ENCODE measurements around the gene OR4D11. TPM values are rescaled to one million over a fixed set of nuclear protein-coding genes. Genes with fewer than 3 reads are reported as not detected.
A peak's percentile ranks its signal among the peaks of the same experiment; 100 is the strongest.

Gene OR4D11
- total and polyA plus RNA-seq, 10 of the 15 experiments (the other 5 are each of a cell fraction or from before 2014, with no cell fraction given), result not detected

GRCh38 chr11:59480359-59480758 is 23.0 kb upstream of the OR4D11 start (continued):
- TF ChIP-seq, protein P1, sequence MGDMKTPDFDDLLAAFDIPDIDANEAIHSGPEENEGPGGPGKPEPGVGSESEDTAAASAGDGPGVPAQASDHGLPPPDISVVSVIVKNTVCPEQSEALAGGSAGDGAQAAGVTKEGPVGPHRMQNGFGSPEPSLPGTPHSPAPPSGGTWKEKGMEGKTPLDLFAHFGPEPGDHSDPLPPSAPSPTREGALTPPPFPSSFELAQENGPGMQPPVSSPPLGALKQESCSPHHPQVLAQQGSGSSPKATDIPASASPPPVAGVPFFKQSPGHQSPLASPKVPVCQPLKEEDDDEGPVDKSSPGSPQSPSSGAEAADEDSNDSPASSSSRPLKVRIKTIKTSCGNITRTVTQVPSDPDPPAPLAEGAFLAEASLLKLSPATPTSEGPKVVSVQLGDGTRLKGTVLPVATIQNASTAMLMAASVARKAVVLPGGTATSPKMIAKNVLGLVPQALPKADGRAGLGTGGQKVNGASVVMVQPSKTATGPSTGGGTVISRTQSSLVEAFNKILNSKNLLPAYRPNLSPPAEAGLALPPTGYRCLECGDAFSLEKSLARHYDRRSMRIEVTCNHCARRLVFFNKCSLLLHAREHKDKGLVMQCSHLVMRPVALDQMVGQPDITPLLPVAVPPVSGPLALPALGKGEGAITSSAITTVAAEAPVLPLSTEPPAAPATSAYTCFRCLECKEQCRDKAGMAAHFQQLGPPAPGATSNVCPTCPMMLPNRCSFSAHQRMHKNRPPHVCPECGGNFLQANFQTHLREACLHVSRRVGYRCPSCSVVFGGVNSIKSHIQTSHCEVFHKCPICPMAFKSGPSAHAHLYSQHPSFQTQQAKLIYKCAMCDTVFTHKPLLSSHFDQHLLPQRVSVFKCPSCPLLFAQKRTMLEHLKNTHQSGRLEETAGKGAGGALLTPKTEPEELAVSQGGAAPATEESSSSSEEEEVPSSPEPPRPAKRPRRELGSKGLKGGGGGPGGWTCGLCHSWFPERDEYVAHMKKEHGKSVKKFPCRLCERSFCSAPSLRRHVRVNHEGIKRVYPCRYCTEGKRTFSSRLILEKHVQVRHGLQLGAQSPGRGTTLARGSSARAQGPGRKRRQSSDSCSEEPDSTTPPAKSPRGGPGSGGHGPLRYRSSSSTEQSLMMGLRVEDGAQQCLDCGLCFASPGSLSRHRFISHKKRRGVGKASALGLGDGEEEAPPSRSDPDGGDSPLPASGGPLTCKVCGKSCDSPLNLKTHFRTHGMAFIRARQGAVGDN (IDR thresholded peaks at IDR 0.05), result no peak
- TF ChIP-seq IRF3 (IDR thresholded peaks at IDR 0.05) (no peak), MTA2 (IDR thresholded peaks at IDR 0.05; ENCODE audit: low read depth) (no peak), ATF7 (IDR thresholded peaks at IDR 0.05; ENCODE audit: low read depth) (no peak), MYB (IDR thresholded peaks at IDR 0.05; ENCODE audit: borderline replicate concordance, low read depth, low read length) (no peak)

DNA sequence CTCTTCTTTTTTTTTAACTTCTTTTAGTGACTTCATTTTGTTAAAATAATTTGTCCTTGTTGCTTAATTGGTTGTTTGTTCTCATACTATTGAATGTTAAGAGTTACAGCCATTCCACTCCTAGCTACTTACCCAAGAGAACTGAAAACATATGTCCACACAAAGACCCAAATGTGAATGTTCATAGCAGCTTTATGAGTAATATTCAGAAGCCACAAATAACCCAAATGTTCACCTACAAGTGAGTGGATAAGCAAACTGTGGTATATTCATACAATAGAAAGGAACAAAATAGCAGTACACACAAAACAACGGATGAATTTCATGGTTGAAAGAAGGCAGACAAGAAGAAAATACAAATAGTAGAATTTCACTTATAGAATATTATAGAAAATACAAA is 1.4 kb upstream of the OR4D11 start:
- RAD21 ChIA-PET (ENCODE audit: unreplicated experiment), result no interaction called here
- FAIRE-seq (peak; percentile 52), DNase-seq (ENCODE audit: low read depth, low spot score) (no peak), ATAC-seq (peak; percentile 60)
- Histone ChIP-seq H3K79me2 (ENCODE audit: control insufficient read depth, insufficient read depth, low read length) (no peaks in the 10 kb centered on the region), H3K9me3 (replicated peaks; ENCODE audit: control insufficient read depth, insufficient read depth, low read length) (peaks cover 1% of the 10 kb centered on the region; the same call in 1 of the 3 replicates), H4K20me1 (ENCODE audit: control insufficient read depth, insufficient read depth) (no peaks in the 10 kb centered on the region), H3K4me1 (ENCODE audit: control insufficient read depth, insufficient read depth, low read length) (peaks cover 13% of the 10 kb centered on the region), H2AFZ (ENCODE audit: control insufficient read depth, low read depth, low read length) (no peak overlapping the region; the same call in 1 of the 2 replicates), H3K9ac (ENCODE audit: control insufficient read depth, insufficient read depth, low read length) (no peak overlapping the region), H3K27ac (ENCODE audit: control insufficient read depth, insufficient read depth) (peak overlapping the region; percentile 66), H3K36me3 (ENCODE audit: control insufficient read depth in 2 of 2, insufficient read depth in 2 of 2, low read length in 1 of 2) (no peaks in the 10 kb centered on the region), H3K4me2 (ENCODE audit: control insufficient read depth, insufficient read depth) (peak overlapping the region; percentile 47), H3K27me3 (replicated peaks in 1 of 2; ENCODE audit: control insufficient read depth in 2 of 2, insufficient read depth in 2 of 2, low read length in 1 of 2) (no peaks in the 10 kb centered on the region; a peak in 1 of 4 replicates), H3K4me3 (no peak overlapping the region)
- POLR2A ChIA-PET, result no interaction called here
- CTCF ChIA-PET, result no interaction called here
- no TSS peak for BruUV-seq (replicated peaks)
- in situ Hi-C loops (cut with MboI) (no loop called here), intact Hi-C loops (cut with micrococcal nuclease; ENCODE audit: unreplicated experiment) (no loop called here)
- SMC1A ChIA-PET (ENCODE audit: uncharacterized antibody, unreplicated experiment), result no interaction called here
- WGBS (ENCODE audit: insufficient coverage, insufficient replicate concordance, low lambda C conversion rate, missing lambda C conversion rate), result 0% methylated on average over 1 of the region's 1 CpG
- TF ChIP-seq ZBTB33 (IDR thresholded peaks at IDR 0.05) (no peak), SMAD1 (IDR thresholded peaks at IDR 0.05; ENCODE audit: low read depth, partially characterized antibody) (no peak), SKIL (IDR thresholded peaks at IDR 0.05; ENCODE audit: low read depth, poor library complexity, severe bottlenecking) (no peak), MEF2A (IDR thresholded peaks at IDR 0.05; ENCODE audit: insufficient read depth, low read depth, low read length) (peak; percentile 77; the same call in 1 of the 2 replicates), GABPA (IDR thresholded peaks at IDR 0.05; ENCODE audit: low read depth) (0 out of 2 replicates have a peak, but pooled peaks have one; percentile 21)
- TF ChIP-seq, protein P2, sequence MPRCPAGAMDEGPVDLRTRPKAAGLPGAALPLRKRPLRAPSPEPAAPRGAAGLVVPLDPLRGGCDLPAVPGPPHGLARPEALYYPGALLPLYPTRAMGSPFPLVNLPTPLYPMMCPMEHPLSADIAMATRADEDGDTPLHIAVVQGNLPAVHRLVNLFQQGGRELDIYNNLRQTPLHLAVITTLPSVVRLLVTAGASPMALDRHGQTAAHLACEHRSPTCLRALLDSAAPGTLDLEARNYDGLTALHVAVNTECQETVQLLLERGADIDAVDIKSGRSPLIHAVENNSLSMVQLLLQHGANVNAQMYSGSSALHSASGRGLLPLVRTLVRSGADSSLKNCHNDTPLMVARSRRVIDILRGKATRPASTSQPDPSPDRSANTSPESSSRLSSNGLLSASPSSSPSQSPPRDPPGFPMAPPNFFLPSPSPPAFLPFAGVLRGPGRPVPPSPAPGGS (IDR thresholded peaks at IDR 0.05; ENCODE audit: borderline replicate concordance, insufficient read depth, low read depth, low read length, poor library complexity, severe bottlenecking), result peak; percentile 27
